ENCODE measurements around the gene IKZF1. TPM values are rescaled to one million over a fixed set of nuclear protein-coding genes. Genes with fewer than 3 reads are reported as not detected.
A peak's percentile ranks its signal among the peaks of the same experiment; 100 is the strongest.

Gene IKZF1
- total RNA-seq, 8 experiments from 2014 or later, result 0.09 to 1.5 (median 0.43) TPM; not detected in 1

DNA sequence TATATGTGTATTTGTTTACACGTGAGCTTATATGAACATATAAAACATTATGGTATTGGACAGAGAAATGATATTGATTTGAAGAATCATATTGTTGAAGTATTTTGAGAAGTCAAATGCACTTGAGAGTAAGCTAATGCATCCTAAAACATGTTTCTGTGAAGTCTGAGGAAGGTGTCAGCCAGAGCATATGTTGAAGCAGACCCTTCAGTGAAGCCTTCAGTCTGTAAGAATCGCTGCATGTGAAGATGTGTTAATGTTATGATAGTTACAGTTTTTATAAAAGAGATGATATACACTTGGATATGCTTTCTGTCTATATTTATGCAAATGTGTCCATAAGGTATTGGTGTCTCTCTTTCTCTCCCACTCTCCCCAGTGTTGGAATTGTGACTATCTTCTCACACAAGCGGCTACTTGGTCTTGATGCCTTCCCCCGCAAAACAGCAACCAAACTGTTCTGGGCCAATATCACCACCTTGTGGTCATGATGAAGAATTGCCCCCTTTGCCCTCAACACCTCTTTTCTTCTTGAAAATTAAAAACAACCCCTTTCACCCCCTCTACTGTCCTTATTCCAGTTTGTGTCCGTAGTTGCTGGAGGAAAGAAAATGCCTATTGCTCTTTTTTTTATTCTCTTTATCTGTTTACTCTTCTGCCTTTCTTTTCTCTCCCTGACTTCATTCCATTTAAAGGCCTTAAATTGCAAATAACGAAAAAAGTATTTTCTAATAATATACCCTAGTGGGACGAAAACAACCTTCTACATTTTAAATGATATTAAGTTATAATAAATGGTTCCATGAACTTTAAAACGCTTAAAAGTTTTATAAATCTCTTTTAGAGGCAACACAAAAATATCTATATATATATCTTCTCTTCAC lies 64.9 kb downstream of the IKZF1 start:
- no peaks in the 10 kb centered on the region for H3K4me1 ChIP-seq (replicated peaks in 1 of 2)
- ATAC-seq (replicated peaks in 6 of 8), result no peak
- 25 to 79% (median 57%) methylated on average over 3 to 8 of the region's 8 CpGs for WGBS, 10 experiments
- H3K27ac ChIP-seq, result no peak overlapping the region
- no peak overlapping the region for H3K4me3 ChIP-seq
- in situ Hi-C loops (cut with MboI; ENCODE audit: low pct_unique_long_range_greater_than_20kb in 2 of 9, low sequenced_read_pairs in 9 of 9, unreplicated experiment in 9 of 9), result loop anchor here in 1 of 9 experiments (25.0 kb wide), 1 partner anchor 157 kb away; no protein-coding TSS in a partner anchor

DNA sequence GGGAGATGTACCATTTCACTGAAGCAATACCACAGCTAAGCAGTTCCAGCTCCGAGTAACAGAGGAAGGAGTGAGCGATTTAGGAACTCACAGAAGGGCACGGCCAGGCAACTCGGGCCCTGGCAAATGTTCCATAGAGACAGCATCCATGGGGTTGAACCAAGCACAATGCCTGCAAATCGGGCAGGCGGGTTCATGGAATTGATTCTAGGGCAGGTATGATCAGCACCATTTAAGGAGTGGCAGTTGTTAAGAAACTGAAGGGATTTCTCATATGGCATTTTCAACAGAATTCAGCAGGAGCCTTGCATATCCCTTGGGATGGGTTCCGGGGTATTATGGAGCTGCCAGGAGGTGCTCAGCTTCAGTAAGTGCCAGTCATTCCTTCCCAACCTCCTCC lies 66.4 kb downstream of the IKZF1 start:
- in situ Hi-C loops (cut with MboI; ENCODE audit: low pct_unique_long_range_greater_than_20kb in 2 of 9, low sequenced_read_pairs in 9 of 9, unreplicated experiment in 9 of 9), result loop anchor here in 1 of 9 experiments (25.0 kb wide), 1 partner anchor 159 kb away; no protein-coding TSS in a partner anchor
- Histone ChIP-seq H3K4me3 (no peak overlapping the region), H3K27ac (no peak overlapping the region), H3K4me1 (replicated peaks in 1 of 2) (no peaks in the 10 kb centered on the region)
- ATAC-seq (replicated peaks in 6 of 8), result no peak
- 16 to 100% (median 78%) methylated on average over 2 to 7 of the region's 7 CpGs; no CpG with 5 or more reads in 2 of the 10 experiments for WGBS, 10 experiments

DNA sequence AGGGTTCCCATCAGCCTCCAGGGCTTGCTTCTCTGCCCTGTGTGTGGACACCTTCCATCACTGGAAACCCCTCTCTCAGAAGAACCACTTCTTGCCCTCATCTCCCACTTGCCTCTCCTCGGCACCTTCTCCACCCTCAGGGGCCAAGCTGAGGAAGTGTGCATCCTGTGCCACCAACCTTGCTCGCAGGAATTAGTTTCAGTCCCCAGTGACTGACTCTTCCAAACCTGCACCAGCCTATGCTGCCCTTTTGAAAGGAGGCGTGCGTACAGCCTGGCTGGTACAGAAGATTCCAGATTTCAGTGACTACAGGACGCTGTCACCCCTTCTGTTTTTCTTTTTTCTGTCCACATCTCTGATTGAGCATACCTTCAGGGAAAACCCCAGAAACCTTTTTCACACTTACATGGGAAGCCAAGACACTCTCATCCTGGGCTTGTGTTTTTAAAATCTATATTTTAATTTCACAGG lies 67.1 kb downstream of the IKZF1 start:
- Histone ChIP-seq H3K27ac (no peak overlapping the region), H3K4me3 (no peak overlapping the region), H3K4me1 (replicated peaks in 1 of 2) (peaks cover 0 to 3% of the 10 kb centered on the region in 2 donors)
- in situ Hi-C loops (cut with MboI; ENCODE audit: low pct_unique_long_range_greater_than_20kb in 2 of 9, low sequenced_read_pairs in 9 of 9, unreplicated experiment in 9 of 9), result loop anchor here in 1 of 9 experiments (25.0 kb wide), 1 partner anchor 159 kb away; no protein-coding TSS in a partner anchor
- no peak for ATAC-seq (replicated peaks in 6 of 8)
- 0 to 94% (median 53%) methylated on average over 1 to 5 of the region's 5 CpGs; no CpG with 5 or more reads in 2 of the 10 experiments for WGBS, 10 experiments

DNA sequence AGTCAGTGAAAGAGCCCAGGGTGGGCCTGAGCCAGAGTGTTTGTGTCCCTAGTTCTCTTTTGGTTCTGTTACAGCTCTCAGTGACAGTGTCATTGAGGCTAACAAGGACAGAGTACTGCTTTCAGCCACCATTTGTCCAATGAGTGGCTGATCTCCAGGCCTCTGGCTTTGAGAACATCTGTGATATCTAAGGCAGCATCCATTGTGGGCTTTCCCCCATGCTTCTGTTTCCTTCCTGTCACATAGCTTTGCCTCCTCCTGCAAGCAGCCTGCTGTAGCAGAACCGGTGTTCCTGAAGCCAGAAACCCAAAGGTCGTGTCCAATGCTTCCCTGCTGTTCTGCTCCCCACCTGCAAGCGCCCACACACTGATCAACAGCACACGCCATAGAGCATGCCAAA lies 68.4 kb downstream of the IKZF1 start:
- no peak overlapping the region for H3K4me3 ChIP-seq
- no peak overlapping the region for H3K27ac ChIP-seq
- 13 to 97% (median 86%) methylated on average over 1 to 4 of the region's 4 CpGs; no CpG with 5 or more reads in 5 of the 10 experiments for WGBS, 10 experiments
- no peak for ATAC-seq (replicated peaks in 6 of 8)
- in situ Hi-C loops (cut with MboI; ENCODE audit: low pct_unique_long_range_greater_than_20kb in 2 of 9, low sequenced_read_pairs in 9 of 9, unreplicated experiment in 9 of 9), result loop anchor here in 1 of 9 experiments (25.0 kb wide), 1 partner anchor 161 kb away; no protein-coding TSS in a partner anchor
- peaks cover 0 to 3% of the 10 kb centered on the region in 2 donors for H3K4me1 ChIP-seq (replicated peaks in 1 of 2)

DNA sequence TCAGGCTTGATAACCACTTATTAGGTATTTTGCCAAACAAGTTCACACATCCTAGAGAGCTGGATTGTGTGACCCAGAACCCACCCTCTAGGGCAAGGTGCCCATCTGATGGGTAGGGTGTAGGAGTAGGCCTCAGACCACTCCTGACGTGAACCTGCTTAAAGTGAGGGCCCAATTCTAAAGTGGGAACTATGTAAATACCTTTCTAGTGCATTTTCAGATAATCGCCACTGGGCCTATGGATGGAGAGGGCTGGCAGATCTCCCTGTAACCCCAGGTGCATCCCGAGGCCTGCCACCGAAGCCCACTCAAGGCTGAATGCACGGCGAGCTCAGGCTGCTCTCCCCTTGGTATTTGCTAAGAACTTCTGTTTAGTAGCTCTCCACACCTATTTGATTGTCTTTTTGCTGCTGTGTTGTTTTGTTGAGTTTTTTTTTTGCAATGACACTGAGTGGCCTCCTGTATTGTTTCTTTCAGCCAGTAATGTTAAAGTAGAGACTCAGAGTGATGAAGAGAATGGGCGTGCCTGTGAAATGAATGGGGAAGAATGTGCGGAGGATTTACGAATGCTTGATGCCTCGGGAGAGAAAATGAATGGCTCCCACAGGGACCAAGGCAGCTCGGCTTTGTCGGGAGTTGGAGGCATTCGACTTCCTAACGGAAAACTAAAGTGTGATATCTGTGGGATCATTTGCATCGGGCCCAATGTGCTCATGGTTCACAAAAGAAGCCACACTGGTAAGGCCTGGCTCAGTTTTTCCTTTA lies 71.7 kb downstream of the IKZF1 start:
- H3K4me1 ChIP-seq (replicated peaks in 1 of 2), result peaks cover 0 to 3% of the 10 kb centered on the region in 2 donors
- 30 to 100% (median 62%) methylated on average over 1 to 12 of the region's 15 CpGs for WGBS, 10 experiments
- peak in 3 of 8 experiments; percentile 65 to 71 (median 68) for ATAC-seq (replicated peaks in 6 of 8)
- H3K4me3 ChIP-seq, result no peak overlapping the region
- in situ Hi-C loops (cut with MboI; ENCODE audit: low pct_unique_long_range_greater_than_20kb in 2 of 9, low sequenced_read_pairs in 9 of 9, unreplicated experiment in 9 of 9), result no loop called here
- H3K27ac ChIP-seq, result no peak overlapping the region

DNA sequence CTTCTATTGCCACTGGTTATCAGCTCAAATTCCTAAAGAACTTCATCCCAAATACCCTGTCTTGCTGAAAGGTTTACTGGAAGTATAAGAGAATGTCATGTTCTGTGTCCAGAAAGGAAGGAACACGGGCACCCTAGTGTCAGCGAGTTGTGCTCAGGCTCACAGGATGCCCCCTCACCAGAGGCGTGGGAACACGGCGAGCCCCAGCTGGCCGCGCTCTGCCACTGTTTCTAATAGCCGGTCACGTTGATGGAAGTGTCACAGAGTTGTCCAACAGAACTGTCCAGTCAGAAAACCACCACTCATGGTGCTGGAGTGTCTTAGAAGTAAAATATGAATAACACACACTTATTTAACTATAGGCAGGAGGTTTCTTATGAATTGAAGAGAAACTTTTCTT lies 72.8 kb downstream of the IKZF1 start:
- Histone ChIP-seq H3K4me3 (no peak overlapping the region), H3K27ac (no peak overlapping the region), H3K4me1 (replicated peaks in 1 of 2) (peaks cover 0 to 3% of the 10 kb centered on the region in 2 donors)
- in situ Hi-C loops (cut with MboI; ENCODE audit: low pct_unique_long_range_greater_than_20kb in 2 of 9, low sequenced_read_pairs in 9 of 9, unreplicated experiment in 9 of 9), result no loop called here
- no peak for ATAC-seq (replicated peaks in 6 of 8)
- WGBS, 10 experiments, result 61 to 100% (median 80%) methylated on average over 1 to 5 of the region's 9 CpGs; no CpG with 5 or more reads in 5 of the 10 experiments

DNA sequence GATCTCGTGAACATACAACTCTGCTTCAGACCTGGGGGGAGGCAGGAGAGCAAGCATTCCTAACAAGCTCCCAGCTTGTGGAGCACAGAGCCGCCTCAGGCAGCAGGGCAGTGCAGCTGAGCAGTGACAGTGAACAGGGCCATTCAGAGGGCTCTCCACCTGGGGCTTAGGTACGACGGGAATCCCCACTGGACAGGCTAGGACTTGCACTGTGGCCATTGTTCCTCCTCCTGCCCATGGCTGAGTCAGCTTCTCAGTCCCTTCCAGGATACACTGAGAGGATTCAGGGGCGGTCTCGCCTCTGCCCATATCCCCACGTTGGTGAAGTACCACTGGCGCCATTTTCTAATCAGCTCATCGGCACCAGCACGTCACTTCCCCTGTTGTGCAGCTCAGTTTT lies 74.6 kb downstream of the IKZF1 start:
- peak in 3 of 8 experiments; percentile 33 to 97 (median 38) for ATAC-seq (replicated peaks in 6 of 8)
- in situ Hi-C loops (cut with MboI; ENCODE audit: low pct_unique_long_range_greater_than_20kb in 2 of 9, low sequenced_read_pairs in 9 of 9, unreplicated experiment in 9 of 9), result no loop called here
- Histone ChIP-seq H3K27ac (no peak overlapping the region), H3K4me3 (no peak overlapping the region), H3K4me1 (replicated peaks in 1 of 2) (peaks cover 0 to 3% of the 10 kb centered on the region in 2 donors)
- WGBS, 10 experiments, result 0 to 83% (median 61%) methylated on average over 1 to 6 of the region's 10 CpGs; no CpG with 5 or more reads in 4 of the 10 experiments

DNA sequence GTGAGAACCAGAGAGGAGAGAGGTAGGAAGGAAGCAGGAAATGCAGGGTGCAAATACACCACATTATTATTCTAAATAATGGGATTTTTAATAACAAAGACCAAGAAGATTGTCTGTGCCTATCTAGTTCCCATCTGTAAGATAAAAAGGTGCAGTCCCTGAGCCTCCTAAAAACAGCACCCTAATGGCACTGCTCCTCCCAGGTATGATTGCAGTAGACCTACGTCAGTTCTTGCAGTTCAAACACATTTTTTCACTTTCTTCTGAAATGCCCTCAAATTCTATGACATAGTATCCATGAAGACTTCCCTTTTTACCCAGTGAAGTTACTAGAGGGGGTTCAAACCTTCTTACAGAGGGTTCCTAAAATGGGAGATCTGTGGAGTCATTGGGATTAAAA lies 75.0 kb downstream of the IKZF1 start:
- no peak overlapping the region for H3K27ac ChIP-seq
- in situ Hi-C loops (cut with MboI; ENCODE audit: low pct_unique_long_range_greater_than_20kb in 2 of 9, low sequenced_read_pairs in 9 of 9, unreplicated experiment in 9 of 9), result no loop called here
- 0 to 100% (median 40%) methylated on average over 1 of the region's 1 CpG; no CpG with 5 or more reads in 5 of the 10 experiments for WGBS, 10 experiments
- ATAC-seq (replicated peaks in 6 of 8), result no peak
- no peak overlapping the region for H3K4me3 ChIP-seq
- peaks cover 0 to 3% of the 10 kb centered on the region in 2 donors for H3K4me1 ChIP-seq (replicated peaks in 1 of 2)

DNA sequence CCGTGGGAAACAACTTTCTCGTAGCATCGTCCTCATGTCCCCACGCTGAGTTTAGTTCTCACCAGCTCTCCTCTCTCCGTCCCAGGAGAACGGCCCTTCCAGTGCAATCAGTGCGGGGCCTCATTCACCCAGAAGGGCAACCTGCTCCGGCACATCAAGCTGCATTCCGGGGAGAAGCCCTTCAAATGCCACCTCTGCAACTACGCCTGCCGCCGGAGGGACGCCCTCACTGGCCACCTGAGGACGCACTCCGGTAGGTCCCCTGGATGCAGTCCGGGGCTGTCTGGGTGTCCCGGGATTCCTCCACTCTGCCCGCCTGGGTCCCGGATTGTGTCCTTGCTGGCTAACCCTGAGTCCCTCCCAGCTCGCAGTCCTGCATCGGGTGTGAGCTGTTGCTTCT lies 77.9 kb downstream of the IKZF1 start:
- no peaks in the 10 kb centered on the region for H3K4me1 ChIP-seq (replicated peaks in 1 of 2)
- 20 to 100% (median 70%) methylated on average over 1 to 5 of the region's 21 CpGs; no CpG with 5 or more reads in 3 of the 10 experiments for WGBS, 10 experiments

DNA sequence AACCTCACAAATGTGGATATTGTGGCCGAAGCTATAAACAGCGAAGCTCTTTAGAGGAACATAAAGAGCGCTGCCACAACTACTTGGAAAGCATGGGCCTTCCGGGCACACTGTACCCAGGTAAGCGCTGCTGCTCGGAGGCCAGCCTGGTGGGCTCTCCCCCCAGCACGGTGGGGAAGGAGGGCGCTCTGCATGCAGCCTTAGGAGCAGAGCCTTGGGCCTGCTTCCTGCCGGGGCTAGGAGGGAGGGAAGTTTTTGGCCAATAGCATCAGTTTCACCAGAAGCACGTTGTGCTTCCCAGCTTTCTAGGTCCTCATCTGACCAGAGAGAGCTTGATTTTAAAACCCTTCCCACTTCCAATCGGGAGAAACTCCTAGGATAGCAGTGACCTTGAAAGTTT lies 82.8 kb downstream of the IKZF1 start:
- Histone ChIP-seq H3K4me3 (no peak overlapping the region), H3K4me1 (replicated peaks in 1 of 2) (no peaks in the 10 kb centered on the region), H3K27ac (no peak overlapping the region)
- 17 to 100% (median 79%) methylated on average over 1 to 9 of the region's 11 CpGs; no CpG with 5 or more reads in 2 of the 10 experiments for WGBS, 10 experiments
- in situ Hi-C loops (cut with MboI; ENCODE audit: low pct_unique_long_range_greater_than_20kb in 2 of 9, low sequenced_read_pairs in 9 of 9, unreplicated experiment in 9 of 9), result no loop called here
- ATAC-seq (replicated peaks in 6 of 8), result no peak

More for the DNA sequence above, 77.9 kb downstream of the IKZF1 start:
- in situ Hi-C loops (cut with MboI; ENCODE audit: low pct_unique_long_range_greater_than_20kb in 2 of 9, low sequenced_read_pairs in 9 of 9, unreplicated experiment in 9 of 9), result no loop called here
- H3K27ac ChIP-seq, result no peak overlapping the region
- no peak overlapping the region for H3K4me3 ChIP-seq
- ATAC-seq (replicated peaks in 6 of 8), result no peak

DNA sequence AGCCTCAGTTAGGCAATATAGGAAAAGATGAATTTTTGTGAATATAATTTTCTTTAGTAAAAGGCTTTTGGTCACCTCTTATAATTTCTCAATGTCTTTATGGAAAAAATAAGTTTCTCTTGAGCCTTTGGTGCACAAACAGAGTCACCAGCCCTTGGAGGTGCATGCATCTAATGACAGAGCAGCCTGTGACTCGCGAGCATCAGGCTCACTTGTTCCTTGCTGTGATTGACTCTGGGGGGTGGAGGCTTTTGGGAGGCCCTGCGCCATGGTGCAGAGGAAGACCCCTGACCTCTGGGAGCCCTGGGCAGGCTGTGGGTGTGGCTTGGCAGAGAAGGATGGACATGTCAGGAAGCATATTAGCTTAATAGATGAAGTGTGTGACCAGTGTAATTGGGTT lies 85.4 kb downstream of the IKZF1 start:
- no peak for ATAC-seq (replicated peaks in 6 of 8)
- in situ Hi-C loops (cut with MboI; ENCODE audit: low pct_unique_long_range_greater_than_20kb in 2 of 9, low sequenced_read_pairs in 9 of 9, unreplicated experiment in 9 of 9), result no loop called here
- Histone ChIP-seq H3K4me3 (no peak overlapping the region), H3K4me1 (replicated peaks in 1 of 2) (no peaks in the 10 kb centered on the region), H3K27ac (no peak overlapping the region)
- WGBS, 10 experiments, result 0 to 94% (median 5%) methylated on average over 1 to 3 of the region's 3 CpGs; no CpG with 5 or more reads in 7 of the 10 experiments

DNA sequence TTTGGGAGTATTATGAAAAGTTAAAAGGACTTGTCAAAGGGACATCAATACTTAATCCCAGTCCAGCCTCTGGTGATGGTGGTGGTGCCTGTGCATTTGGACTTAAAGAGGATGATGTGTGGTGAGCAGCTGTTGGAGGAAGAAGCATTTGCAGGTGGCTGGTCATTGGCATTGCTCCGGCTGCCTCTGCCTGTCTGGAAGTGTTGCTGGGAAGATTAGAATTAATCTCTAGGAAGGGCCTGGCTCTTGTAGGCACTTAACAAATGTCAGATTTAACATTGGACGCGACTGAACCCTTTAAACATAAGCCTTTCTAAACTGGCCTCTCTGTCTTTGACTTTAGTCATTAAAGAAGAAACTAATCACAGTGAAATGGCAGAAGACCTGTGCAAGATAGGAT lies 86.9 kb downstream of the IKZF1 start:
- WGBS, 10 experiments, result 13 to 100% (median 92%) methylated on average over 1 to 3 of the region's 3 CpGs; no CpG with 5 or more reads in 3 of the 10 experiments
- no peaks in the 10 kb centered on the region for H3K4me1 ChIP-seq (replicated peaks in 1 of 2)
- no peak for ATAC-seq (replicated peaks in 6 of 8)
- no peak overlapping the region for H3K27ac ChIP-seq
- no peak overlapping the region for H3K4me3 ChIP-seq
- in situ Hi-C loops (cut with MboI; ENCODE audit: low pct_unique_long_range_greater_than_20kb in 2 of 9, low sequenced_read_pairs in 9 of 9, unreplicated experiment in 9 of 9), result no loop called here

DNA sequence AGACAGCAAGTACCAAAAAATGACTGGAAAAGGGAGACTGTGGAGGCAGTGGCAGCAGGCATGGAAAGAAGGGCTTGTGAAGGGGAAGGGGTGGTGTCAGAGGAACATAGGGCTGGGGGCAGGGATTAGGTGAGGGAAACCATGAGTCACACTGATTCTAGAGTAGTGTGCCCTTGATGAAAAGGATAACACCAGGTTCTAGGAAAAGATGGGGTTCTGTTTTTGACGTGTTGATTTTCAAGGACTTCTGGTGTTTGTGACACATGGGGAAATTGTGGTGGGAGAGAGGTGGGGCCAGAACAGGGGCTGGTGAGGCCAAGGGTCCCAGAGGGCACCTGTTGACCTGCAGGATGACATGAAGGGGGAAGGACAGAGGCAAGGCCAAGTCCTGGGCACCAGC lies 88.6 kb downstream of the IKZF1 start:
- no peak for ATAC-seq (replicated peaks in 6 of 8)
- 67 to 100% (median 90%) methylated on average over 1 of the region's 1 CpG; no CpG with 5 or more reads in 6 of the 10 experiments for WGBS, 10 experiments
- no peaks in the 10 kb centered on the region for H3K4me1 ChIP-seq (replicated peaks in 1 of 2)
- no peak overlapping the region for H3K27ac ChIP-seq
- no peak overlapping the region for H3K4me3 ChIP-seq
- in situ Hi-C loops (cut with MboI; ENCODE audit: low pct_unique_long_range_greater_than_20kb in 2 of 9, low sequenced_read_pairs in 9 of 9, unreplicated experiment in 9 of 9), result no loop called here
